Heart right ventricle (tissue), 16 donors: ENCODE data around the gene ZGRF1. TPM values are rescaled to one million over a fixed set of nuclear protein-coding genes. Genes with fewer than 3 reads are reported as not detected.
"Not testable (repeated sequence)": the region's sequence is repeated elsewhere in the genome, so short reads cannot be mapped to it uniquely, and the experiment has no call there.

ENCODE experiments used
- ATAC-seq, 8 donors: fragments of 200-7000 bp; cut with Tn5 transposase; one replicate each; pipeline ENCODE4 v1.9.1; 2020; ENCODE audit warnings: mild to moderate bottlenecking in 8 of 8, moderate library complexity in 8 of 8, moderate number of reproducible peaks in 1 of 8
- DNase-seq, 2 donors: peaks; one replicate each; pipeline ENCODE4 v3.0.0-alpha.2; 2020
- H3K27ac ChIP-seq, 10 donors: fragments of 200-600 bp; sonication (generic) in 2 of 10; one replicate each; pipeline versions ENCODE4 v1.5.0 to v1.8.0; 2020 to 2022; ENCODE audit warnings: mild to moderate bottlenecking in 3 of 10
- H3K27me3 ChIP-seq, 7 donors: fragments of 200-600 bp; one replicate each; pipeline ENCODE4 v1.8.0; 2021 to 2022; ENCODE audit warnings: mild to moderate bottlenecking in 2 of 7
- H3K36me3 ChIP-seq, 9 donors: fragments of 200-600 bp; sonication (generic) in 1 of 9; one replicate each; pipeline versions ENCODE4 v1.5.0 to v1.8.0; 2020 to 2022; ENCODE audit warnings: mild to moderate bottlenecking in 2 of 9
- H3K4me1 ChIP-seq, 9 donors: fragments of 200-600 bp; sonication (generic) in 1 of 9; one replicate each; pipeline versions ENCODE4 v1.5.0 to v1.8.0; 2020 to 2022; ENCODE audit warnings: mild to moderate bottlenecking in 4 of 9
- H3K4me3 ChIP-seq, 10 donors: fragments of 200-600 bp; sonication (generic) in 2 of 10; one replicate each; pipeline versions ENCODE4 v1.5.0 to v1.8.0; 2020 to 2022; ENCODE audit warnings: mild to moderate bottlenecking in 7 of 10, moderate library complexity in 2 of 10
- H3K9me3 ChIP-seq, 11 donors: fragments of 200-600 bp in 10 of 11; sonication (generic) in 2 of 11; one replicate each; pipeline versions ENCODE4 v1.5.0 to v1.8.0; 2013 to 2022; ENCODE audit warnings: mild to moderate bottlenecking in 2 of 11, control low read depth in 1 of 11, moderate library complexity in 1 of 11
- CTCF ChIP-seq, 9 donors: fragments of 200-600 bp; sonication (generic) in 2 of 9; IDR thresholded peaks; one replicate each; pipeline versions ENCODE4 v1.5.0 to v1.8.0; 2021 to 2022; ENCODE audit warnings: antibody characterized with exemption in 9 of 9, mild to moderate bottlenecking in 5 of 9, moderate library complexity in 1 of 9
- WGBS, 2 donors: extraction: QIAGEN DNeasy Blood & Tissue Kit; methylation state at CpG; one replicate each; pipeline ENCODE4 v1.1.7; 2013; ENCODE audit warnings: inconsistent platforms in 1 of 2; 5-methylcytosine and 5-hydroxymethylcytosine counted together
- intact Hi-C, 10 donors: fragments of 100-400 bp; cut with DNase I; formaldehyde crosslinking; loops; one replicate each; pipeline versions ENCODE4 v1.11.1 to v1.14.2; 2022
- polyA plus RNA-seq, 2 donors: library from polyadenylated mRNA; stranded (reverse); fragments of 200-250 nt; gene quantifications; one replicate each; pipeline ENCODE4 v1.2.3, GENCODE V29; 2013
- total RNA-seq, 10 donors: library from RNA; stranded (reverse); fragmentation: NEBNext Ultra II Directional in 3 of 10; extraction: Animal tissue kit (Norgen Biotek cat#: 25700) in 3 of 10; gene quantifications; one replicate each; pipeline versions ENCODE4 v1.2.1 to v1.2.4, GENCODE V29; 2021 to 2023
- donor health status: Arrhythmogenic right ventricular cardiomyopathy.
- donor health status: ischemic (EF 13 %, LVEDD 7.1; RV severe dilation, severe dysfunction).
- donor health status: healthy with polysubstance abuse.
- donor health status: DM: no; HTN: yes; CAD: no.
- donor health status: DM: no; HTN: no; CAD: no.
- donor health status: ischemic (EF 25% LVEDD 6.9; RV normal size, moderate dysfunction).
- donor health status: ischemic (EF 25% LVEDD 5.7; RV mildly dilated, moderate dysfunction).
- donor health status: healthy.
- donor health status: DM: yes; HTN: yes; CAD: no.
- donor health status: Ischemic cardiomyopathy.
- donor health status: ischemic (EF 35%, LVEDD 5.7; RV mildly dilated, moderate dysfunction).
- donor health status: nonischemic (EF 11% LVEDD 7.7; RV severe dilation, severe dysfunction).
- donor health status: DM: yes; HTN: yes; CAD: no.
- donor health status: PGD.
- donor health status: ischemic (EF 29% LVEDD 5.4; RV normal size, mild dysfunction).
- donor health status: nonischemic (EF 23%, LVEDD 6.1; RV moderate dilation, normal function).

Gene ZGRF1
- total and polyA plus RNA-seq, 12 donors: 0.77 to 5.3 (median 2.1) TPM

GRCh38 chr4:112523008-112523721 is 113.5 kb downstream of the ZGRF1 start:
- H3K27me3 ChIP-seq: peaks cover 39 to 97% (median 90%) of the 10 kb centered on the region in 7 donors
- DNase-seq: no peak
- peak in 1 of 8 donors; percentile 33 for ATAC-seq

GRCh38 chr4:112522431-112522830 is 114.3 kb downstream of the ZGRF1 start:
- not testable (repeated sequence) for ATAC-seq, H3K36me3 ChIP-seq, H3K9me3 ChIP-seq, DNase-seq, H3K27ac ChIP-seq
- 11 to 13% methylated on average over 17 of the region's 17 CpGs for WGBS, 2 donors
- H3K4me1 ChIP-seq: peaks cover 0 to 37% (median 18%) of the 10 kb centered on the region in 9 donors
- H3K4me3 ChIP-seq: peak overlapping the region in 1 of 10 donors; percentile 49
- H3K27me3 ChIP-seq: peaks cover 41 to 100% (median 94%) of the 10 kb centered on the region in 7 donors
- intact Hi-C loops: loop anchor here in 8 of 10 donors (5.0 to 10.0 kb wide), 2 partner anchors 195 to 198 kb away; no protein-coding TSS in a partner anchor

More at GRCh38 chr4:112523008-112523721, 113.5 kb downstream of the ZGRF1 start:
- no peaks in the 10 kb centered on the region for H3K9me3 ChIP-seq
- no peaks in the 10 kb centered on the region for H3K36me3 ChIP-seq
- H3K27ac ChIP-seq: no peak overlapping the region
- peaks cover 0 to 30% (median 17%) of the 10 kb centered on the region in 9 donors for H3K4me1 ChIP-seq
- intact Hi-C loops: loop anchor here in 8 of 10 donors (5.0 to 10.0 kb wide), 2 partner anchors 196 to 198 kb away; no protein-coding TSS in a partner anchor
- TF ChIP-seq CTCF (IDR thresholded peaks at IDR 0.05): peak in 1 of 9 donors; percentile 25
- peak overlapping the region in 7 of 10 donors; percentile 30 to 51 (median 39) for H3K4me3 ChIP-seq
- 3 to 4% methylated on average over 37 of the region's 37 CpGs for WGBS, 2 donors

DNA sequence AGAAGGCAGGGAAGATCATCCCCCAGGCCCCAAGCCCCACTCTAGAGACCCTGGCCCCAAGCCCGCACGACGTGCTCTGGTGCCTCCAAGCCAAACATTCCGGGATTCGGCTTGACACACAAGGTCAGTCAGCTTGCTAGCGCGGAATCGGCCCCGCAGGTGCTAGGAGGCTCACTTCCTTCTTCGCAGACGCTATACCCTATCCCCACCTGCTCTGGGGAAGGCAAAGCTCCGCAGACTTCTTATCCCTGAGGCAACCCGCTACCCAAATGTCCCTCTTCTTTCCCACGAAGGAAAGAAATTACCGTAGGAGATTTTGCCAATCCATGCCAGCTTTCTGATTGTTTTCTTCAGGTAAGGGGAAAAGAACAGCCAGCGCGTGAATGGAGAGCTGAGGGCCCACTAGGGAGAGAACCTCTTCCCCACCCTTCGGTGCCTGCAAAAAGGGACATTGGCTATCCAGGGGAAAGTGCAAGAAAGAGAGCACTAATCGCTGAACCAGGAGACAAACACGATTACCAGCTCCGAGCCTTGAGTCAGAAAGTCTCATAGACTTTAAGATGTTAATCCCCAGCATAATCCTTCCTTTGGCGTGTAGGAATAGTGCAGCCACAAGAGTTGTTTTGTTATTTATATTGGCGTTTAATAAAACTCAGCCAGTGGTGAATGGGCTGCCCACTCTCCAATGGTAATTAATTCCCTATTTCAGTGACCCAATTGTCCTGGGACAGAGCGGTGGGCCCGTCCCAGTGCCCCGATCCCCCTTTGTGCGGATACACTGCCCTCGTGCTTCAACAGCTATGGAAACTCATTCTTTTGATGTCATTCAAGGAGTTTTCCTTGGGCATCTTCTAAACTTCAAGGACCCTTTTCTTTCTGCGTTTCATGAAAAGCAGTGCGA is 115.3 kb downstream of the ZGRF1 start:
- ATAC-seq (no peak), DNase-seq (no peak)
- H3K27me3 ChIP-seq: peaks cover 48 to 100% (median 98%) of the 10 kb centered on the region in 7 donors
- peaks cover 0 to 47% (median 28%) of the 10 kb centered on the region in 9 donors for H3K4me1 ChIP-seq
- intact Hi-C loops: loop anchor here in 8 of 10 donors (5.0 to 10.0 kb wide), 2 partner anchors 194 to 197 kb away; no protein-coding TSS in a partner anchor
- H3K27ac ChIP-seq: no peak overlapping the region
- no peak overlapping the region for H3K4me3 ChIP-seq
- TF ChIP-seq CTCF (IDR thresholded peaks at IDR 0.05): no peak
- H3K36me3 ChIP-seq: no peaks in the 10 kb centered on the region
- no peaks in the 10 kb centered on the region for H3K9me3 ChIP-seq
- WGBS, 2 donors: 4 to 7% methylated on average over 30 of the region's 30 CpGs

GRCh38 chr4:112520598-112521122 is 116.0 kb downstream of the ZGRF1 start:
- Histone ChIP-seq H3K36me3 (no peaks in the 10 kb centered on the region), H3K4me3 (no peak overlapping the region), H3K4me1 (peaks cover under 1 to 54% (median 35%) of the 10 kb centered on the region in 9 donors), H3K27ac (no peak overlapping the region), H3K9me3 (no peaks in the 10 kb centered on the region), H3K27me3 (peaks cover 52 to 100% (median 98%) of the 10 kb centered on the region in 7 donors)
- DNase-seq: no peak
- intact Hi-C loops: loop anchor here in 8 of 10 donors (5.0 to 10.0 kb wide), 2 partner anchors 193 to 196 kb away; no protein-coding TSS in a partner anchor
- TF ChIP-seq CTCF (IDR thresholded peaks at IDR 0.05): no peak
- ATAC-seq: no peak
- WGBS, 2 donors: 2 to 3% methylated on average over 25 of the region's 25 CpGs
